ENCODE results near the gene SIAH2. TPM values are rescaled to one million over a fixed set of nuclear protein-coding genes. Genes with fewer than 3 reads are reported as not detected.

SIAH2 gene
- total RNA-seq, 1 donor from 2014 or later, result 29.9 TPM

- no peak for DNase-seq (ENCODE audit: low spot score)
These were observed 28.8 kb downstream of the SIAH2 start for GRCh38 chr3:150733936-150734794.

- DNase-seq (ENCODE audit: low spot score), result no peak
These were observed 29.5 kb downstream of the SIAH2 start for GRCh38 chr3:150733373-150733935.

- no peak for DNase-seq (ENCODE audit: low spot score)
These were observed 33.1 kb downstream of the SIAH2 start for GRCh38 chr3:150729682-150730360.

GRCh38 chr3:150727653-150728502, 35.1 kb downstream of the SIAH2 start:
- DNase-seq (ENCODE audit: low spot score), result no peak

GRCh38 chr3:150725548-150725947, 37.4 kb downstream of the SIAH2 start:
- peak; percentile 65 for DNase-seq (ENCODE audit: low spot score)

- DNase-seq (ENCODE audit: low spot score), result peak; percentile 65
These were observed 39.0 kb downstream of the SIAH2 start for GRCh38 chr3:150723946-150724345.

GRCh38 chr3:150722267-150722666, 40.7 kb downstream of the SIAH2 start:
- DNase-seq (ENCODE audit: low spot score), result no peak

- no peak for DNase-seq (ENCODE audit: low spot score)
These were observed 41.5 kb downstream of the SIAH2 start for GRCh38 chr3:150721285-150722130.

GRCh38 chr3:150720444-150720843, 42.5 kb downstream of the SIAH2 start:
- DNase-seq (ENCODE audit: low spot score), result no peak

- no peak for DNase-seq (ENCODE audit: low spot score)
These were observed 52.9 kb downstream of the SIAH2 start for GRCh38 chr3:150710097-150710496.

- peak; percentile 92 for DNase-seq (ENCODE audit: low spot score)
These were observed 59.1 kb downstream of the SIAH2 start, which contains the start of gene ERICH6 for GRCh38 chr3:150703756-150704344. Gene ERICH6 (minus strand): TSS chr3:150703920. CDS start chr3:150703898, 22 bp downstream.

GRCh38 chr3:150703299-150703755, 59.6 kb downstream of the SIAH2 start:
- peak; percentile 56 for DNase-seq (ENCODE audit: low spot score)

GRCh38 chr3:150699068-150699639, 63.8 kb downstream of the SIAH2 start:
- no peak for DNase-seq (ENCODE audit: low spot score)

GRCh38 chr3:150697646-150698045, 65.3 kb downstream of the SIAH2 start:
- DNase-seq (ENCODE audit: low spot score), result no peak

- DNase-seq (ENCODE audit: low spot score), result no peak
These were observed 71.4 kb downstream of the SIAH2 start for GRCh38 chr3:150691414-150692040.
